ENCODE data around the gene DUXB. TPM values are rescaled to one million over a fixed set of nuclear protein-coding genes. Genes with fewer than 3 reads are reported as not detected.

The DUXB gene
- not detected for total RNA-seq

- in situ Hi-C loops (cut with MboI; ENCODE audit: low pct_ligation_motif_present in 1 of 4, low pct_unique_long_range_greater_than_20kb in 1 of 4, low sequenced_read_pairs in 3 of 4) = no loop called here
- Histone ChIP-seq H3K27me3 (no peaks in the 10 kb centered on the region), H3K36me3 (no peaks in the 10 kb centered on the region), H3K27ac (no peak within 1 kb of the TSS), H3K4me1 (no peaks in the 10 kb centered on the region), H3K4me3 (no peak within 1 kb of the TSS), H3K9me3 (no peaks in the 10 kb centered on the region)
- DNase-seq = no peak
- 79 to 89% methylated on average over 5 of the region's 5 CpGs for WGBS, 2 donors (ENCODE audit: low coverage in 1 of 2)
- no peak for TF ChIP-seq CTCF (IDR thresholded peaks at IDR 0.05)
- no peak for TF ChIP-seq POLR2A (IDR thresholded peaks at IDR 0.05)
- TF ChIP-seq EP300 (IDR thresholded peaks at IDR 0.05; ENCODE audit: low read depth) = no peak
- no peak for TF ChIP-seq POLR2AphosphoS5 (IDR thresholded peaks at IDR 0.05)
- intact Hi-C loops (cut with DNase I; ENCODE audit: low total_unique reads) = no loop called here
Observed at GRCh38 chr16:75701361-75701760, at the start of gene DUXB. Gene DUXB, minus strand, starts transcription at chr16:75701461. Its CDS starts 43 bp downstream, at chr16:75701418.

GRCh38 chr16:75750528-75750927 lies 49.3 kb upstream of the DUXB start:
- TF ChIP-seq CTCF (IDR thresholded peaks at IDR 0.05) = no peak
- TF ChIP-seq POLR2A (IDR thresholded peaks at IDR 0.05) = no peak
- TF ChIP-seq EP300 (IDR thresholded peaks at IDR 0.05; ENCODE audit: low read depth) = no peak
- Histone ChIP-seq H3K9me3 (no peaks in the 10 kb centered on the region), H3K4me1 (peaks cover 0 to 21% (median 6%) of the 10 kb centered on the region in 4 donors), H3K4me3 (no peak overlapping the region), H3K27me3 (no peaks in the 10 kb centered on the region), H3K27ac (no peak overlapping the region), H3K36me3 (no peaks in the 10 kb centered on the region)
- in situ Hi-C loops (cut with MboI; ENCODE audit: low pct_ligation_motif_present in 1 of 4, low pct_unique_long_range_greater_than_20kb in 1 of 4, low sequenced_read_pairs in 3 of 4) (loop anchor here (25.0 kb wide), 4 partner anchors 88 to 563 kb away; partner anchors contain the start of genes CHST6 (in 3 of the 4), CTRB1 (in 1 of the 4) and CTRB2 (in 1 of the 4)), intact Hi-C loops (cut with DNase I; ENCODE audit: low total_unique reads) (no loop called here)
- 36 to 38% methylated on average over 2 to 3 of the region's 3 CpGs for WGBS, 2 donors (ENCODE audit: low coverage in 1 of 2)
- no peak for DNase-seq

- no peak overlapping the region for H3K4me3 ChIP-seq
- no peak for TF ChIP-seq POLR2A (IDR thresholded peaks at IDR 0.05)
- no peak for TF ChIP-seq POLR2AphosphoS5 (IDR thresholded peaks at IDR 0.05)
- TF ChIP-seq CTCF (IDR thresholded peaks at IDR 0.05) = no peak
- TF ChIP-seq EP300 (IDR thresholded peaks at IDR 0.05; ENCODE audit: low read depth) = no peak
- no peak for DNase-seq
- intact Hi-C loops (cut with DNase I; ENCODE audit: low total_unique reads) (no loop called here), in situ Hi-C loops (cut with MboI; ENCODE audit: low pct_ligation_motif_present in 1 of 4, low pct_unique_long_range_greater_than_20kb in 1 of 4, low sequenced_read_pairs in 3 of 4) (no loop called here)
- H3K36me3 ChIP-seq = no peaks in the 10 kb centered on the region
- H3K4me1 ChIP-seq = peaks cover 0 to 13% (median 3%) of the 10 kb centered on the region in 4 donors
- WGBS, 2 donors (ENCODE audit: low coverage in 1 of 2) = 77 to 88% methylated on average over 2 to 3 of the region's 3 CpGs
- no peaks in the 10 kb centered on the region for H3K27me3 ChIP-seq
- H3K9me3 ChIP-seq = peaks cover 6 to 9% of the 10 kb centered on the region in 2 donors
- H3K27ac ChIP-seq = no peak overlapping the region
Observed at GRCh38 chr16:75746359-75746758, 45.1 kb upstream of the DUXB start.

GRCh38 chr16:75745823-75746222 lies 44.6 kb upstream of the DUXB start:
- intact Hi-C loops (cut with DNase I; ENCODE audit: low total_unique reads) (no loop called here), in situ Hi-C loops (cut with MboI; ENCODE audit: low pct_ligation_motif_present in 1 of 4, low pct_unique_long_range_greater_than_20kb in 1 of 4, low sequenced_read_pairs in 3 of 4) (no loop called here)
- no peak overlapping the region for H3K27ac ChIP-seq
- TF ChIP-seq POLR2A (IDR thresholded peaks at IDR 0.05) (no peak), CTCF (IDR thresholded peaks at IDR 0.05) (no peak), POLR2AphosphoS5 (IDR thresholded peaks at IDR 0.05) (no peak), EP300 (IDR thresholded peaks at IDR 0.05; ENCODE audit: low read depth) (no peak)
- peaks cover 0 to 10% (median 3%) of the 10 kb centered on the region in 4 donors for H3K4me1 ChIP-seq
- H3K4me3 ChIP-seq = no peak overlapping the region
- no peaks in the 10 kb centered on the region for H3K36me3 ChIP-seq
- DNase-seq = no peak
- peaks cover 6 to 9% of the 10 kb centered on the region in 2 donors for H3K9me3 ChIP-seq
- 50 to 81% methylated on average over 1 of the region's 1 CpG for WGBS, 2 donors (ENCODE audit: low coverage in 1 of 2)
- no peaks in the 10 kb centered on the region for H3K27me3 ChIP-seq

Data from transverse colon (tissue), 4 donors.